Endothelial cell (in vitro differentiated cells): ENCODE measurements around the gene ATF7. TPM values are rescaled to one million over a fixed set of nuclear protein-coding genes. Genes with fewer than 3 reads are reported as not detected.
A peak's percentile ranks its signal among the peaks of the same experiment; 100 is the strongest.

Source experiments
- DNase-seq: peaks from one replicate; pipeline ENCODE4 v3.0.0; 2021; ENCODE audit warnings: low spot score
- H3K27ac Mint-ChIP-seq: one replicate; pipeline ENCODE4 v1.8.0; 2021; ENCODE audit warnings: mixed read lengths, inconsistent platforms; ENCODE audit not compliant: unreplicated experiment
- H3K27me3 Mint-ChIP-seq: one replicate; pipeline ENCODE4 v1.8.0; 2021; ENCODE audit warnings: mild to moderate bottlenecking, moderate library complexity, mixed read lengths, inconsistent platforms; ENCODE audit not compliant: unreplicated experiment
- H3K36me3 Mint-ChIP-seq: one replicate; pipeline ENCODE4 v1.8.0; 2021; ENCODE audit warnings: mild to moderate bottlenecking, low read depth, mixed read lengths, inconsistent platforms; ENCODE audit not compliant: unreplicated experiment
- H3K4me1 Mint-ChIP-seq: one replicate; pipeline ENCODE4 v1.8.0; 2021; ENCODE audit warnings: mild to moderate bottlenecking, mixed read lengths, inconsistent platforms; ENCODE audit not compliant: unreplicated experiment
- H3K4me3 Mint-ChIP-seq: one replicate; pipeline ENCODE4 v1.8.0; 2021; ENCODE audit warnings: mild to moderate bottlenecking, mixed read lengths, inconsistent platforms; ENCODE audit not compliant: unreplicated experiment
- H3K9me3 Mint-ChIP-seq: one replicate; pipeline ENCODE4 v1.8.0; 2021; ENCODE audit warnings: mixed read lengths, inconsistent platforms; ENCODE audit not compliant: unreplicated experiment
- CTCF ChIP-seq: fragments of 200-600 bp; sonication (generic); IDR thresholded peaks from one replicate; pipeline ENCODE4 v1.5.0; 2021; ENCODE audit warnings: antibody characterized with exemption; ENCODE audit not compliant: unreplicated experiment
- total RNA-seq: library from RNA; stranded (reverse); fragmentation: NEBNext Ultra II Directional; extraction: Animal tissue kit (Norgen Biotek cat#: 25700); gene quantifications from one replicate; pipeline ENCODE4 v1.2.1, GENCODE V29; 2021; ENCODE audit not compliant: unreplicated experiment

The ATF7 gene
- total RNA-seq, 1 donor from 2014 or later = 63.3 TPM

GRCh38 chr12:53539526-53539925 lies 86.7 kb downstream of the ATF7 start:
- H3K4me3 Mint-ChIP-seq = no peak overlapping the region
- TF ChIP-seq CTCF = no peak
- no peak overlapping the region for H3K27ac Mint-ChIP-seq

GRCh38 chr12:53538209-53538689 lies 87.9 kb downstream of the ATF7 start:
- Mint-ChIP-seq H3K36me3 (peaks cover 32% of the 10 kb centered on the region), H3K27ac (no peak overlapping the region), H3K9me3 (no peaks in the 10 kb centered on the region), H3K4me1 (peaks cover 3% of the 10 kb centered on the region), H3K27me3 (no peaks in the 10 kb centered on the region), H3K4me3 (peak overlapping the region; percentile 6)
- no peak for TF ChIP-seq CTCF
- DNase-seq = no peak

More at GRCh38 chr12:53539526-53539925, 86.7 kb downstream of the ATF7 start:
- H3K9me3 Mint-ChIP-seq = no peaks in the 10 kb centered on the region
- peaks cover 13% of the 10 kb centered on the region for H3K4me1 Mint-ChIP-seq
- H3K27me3 Mint-ChIP-seq = no peaks in the 10 kb centered on the region
- H3K36me3 Mint-ChIP-seq = peaks cover 27% of the 10 kb centered on the region
- no peak for DNase-seq

- TF ChIP-seq CTCF = no peak
- Mint-ChIP-seq H3K27ac (no peak overlapping the region), H3K9me3 (no peaks in the 10 kb centered on the region), H3K4me1 (peaks cover 3% of the 10 kb centered on the region), H3K36me3 (peaks cover 36% of the 10 kb centered on the region), H3K4me3 (no peak overlapping the region), H3K27me3 (peaks cover 1% of the 10 kb centered on the region)
- no peak for DNase-seq
Observed at GRCh38 chr12:53536962-53537361, 89.2 kb downstream of the ATF7 start.

GRCh38 chr12:53533471-53533870 lies 92.7 kb downstream of the ATF7 start:
- H3K9me3 Mint-ChIP-seq = no peaks in the 10 kb centered on the region
- H3K4me3 Mint-ChIP-seq = no peak overlapping the region
- peaks cover 39% of the 10 kb centered on the region for H3K36me3 Mint-ChIP-seq
- no peaks in the 10 kb centered on the region for H3K4me1 Mint-ChIP-seq
- TF ChIP-seq CTCF = no peak
- peaks cover 1% of the 10 kb centered on the region for H3K27me3 Mint-ChIP-seq
- DNase-seq = no peak
- no peak overlapping the region for H3K27ac Mint-ChIP-seq

- Mint-ChIP-seq H3K4me3 (peak overlapping the region; percentile 27), H3K9me3 (no peaks in the 10 kb centered on the region), H3K4me1 (no peaks in the 10 kb centered on the region), H3K27me3 (peaks cover 1% of the 10 kb centered on the region), H3K36me3 (peaks cover 39% of the 10 kb centered on the region), H3K27ac (no peak overlapping the region)
- no peak for TF ChIP-seq CTCF
- DNase-seq = no peak
Observed at GRCh38 chr12:53532524-53533445, 93.4 kb downstream of the ATF7 start.
